ENCODE results near the gene CTCFL.

CTCFL gene

DNA sequence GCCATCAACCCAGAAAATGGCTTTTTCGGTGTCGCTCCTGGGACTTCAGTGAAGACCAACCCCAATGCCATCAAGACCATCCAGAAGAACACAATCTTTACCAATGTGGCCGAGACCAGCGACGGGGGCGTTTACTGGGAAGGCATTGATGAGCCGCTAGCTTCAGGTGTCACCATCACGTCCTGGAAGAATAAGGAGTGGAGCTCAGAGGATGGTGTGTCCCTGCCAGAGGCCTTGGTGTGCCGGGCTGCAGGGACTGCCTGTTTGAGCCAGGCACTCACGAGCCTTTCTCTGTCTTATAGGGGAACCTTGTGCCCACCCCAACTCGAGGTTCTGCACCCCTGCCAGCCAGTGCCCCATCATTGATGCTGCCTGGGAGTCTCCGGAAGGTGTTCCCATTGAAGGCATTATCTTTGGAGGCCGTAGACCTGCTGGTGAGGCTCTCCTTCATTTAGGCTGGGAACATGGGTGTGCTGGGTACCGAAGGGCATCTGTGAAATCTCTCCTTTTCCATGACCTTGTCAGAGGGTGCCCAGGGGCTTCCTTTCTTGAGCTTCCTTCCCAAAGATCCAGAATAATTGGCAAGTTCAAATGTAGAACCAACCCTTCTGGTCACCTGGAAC lies 39.4 kb upstream of the CTCFL start:
- no peak overlapping the region for H3K4me3 ChIP-seq (replicated peaks; ENCODE audit: low read depth, low read length)
- no peak for TF ChIP-seq CTCF (IDR thresholded peaks at IDR 0.05; ENCODE audit: low read length, missing control alignments)
- no peak for DNase-seq (ENCODE audit: low read depth)

DNA sequence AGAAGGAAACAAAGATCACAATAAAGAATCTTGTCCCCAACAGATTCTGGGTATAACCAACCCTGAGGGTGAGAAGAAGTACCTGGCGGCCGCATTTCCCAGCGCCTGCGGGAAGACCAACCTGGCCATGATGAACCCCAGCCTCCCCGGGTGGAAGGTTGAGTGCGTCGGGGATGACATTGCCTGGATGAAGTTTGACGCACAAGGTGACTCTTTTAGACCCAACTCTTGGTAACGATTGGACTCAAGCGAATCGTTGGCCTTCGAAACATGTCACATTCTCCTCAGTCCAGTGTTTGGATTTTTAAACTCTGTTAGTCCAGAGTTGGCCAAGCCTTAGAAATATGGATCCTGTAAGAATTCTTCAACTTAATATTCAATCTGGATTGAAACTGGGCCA lies 38.6 kb upstream of the CTCFL start:
- DNase-seq (ENCODE audit: low read depth), result no peak
- H3K4me3 ChIP-seq (replicated peaks; ENCODE audit: low read depth, low read length), result no peak overlapping the region
- no peak for TF ChIP-seq CTCF (IDR thresholded peaks at IDR 0.05; ENCODE audit: low read length, missing control alignments)

GRCh38 chr20:57562541-57563465 lies 37.9 kb upstream of the CTCFL start:
- TF ChIP-seq CTCF (IDR thresholded peaks at IDR 0.05; ENCODE audit: low read length, missing control alignments), result no peak
- no peak overlapping the region for H3K4me3 ChIP-seq (replicated peaks; ENCODE audit: low read depth, low read length)
- no peak for DNase-seq (ENCODE audit: low read depth)

- TF ChIP-seq CTCF (IDR thresholded peaks at IDR 0.05; ENCODE audit: low read length, missing control alignments), result no peak
- no peak overlapping the region for H3K4me3 ChIP-seq (replicated peaks; ENCODE audit: low read depth, low read length)
- no peak for DNase-seq (ENCODE audit: low read depth)
Measured at GRCh38 chr20:57561356-57562279, 36.7 kb upstream of the CTCFL start.

DNA sequence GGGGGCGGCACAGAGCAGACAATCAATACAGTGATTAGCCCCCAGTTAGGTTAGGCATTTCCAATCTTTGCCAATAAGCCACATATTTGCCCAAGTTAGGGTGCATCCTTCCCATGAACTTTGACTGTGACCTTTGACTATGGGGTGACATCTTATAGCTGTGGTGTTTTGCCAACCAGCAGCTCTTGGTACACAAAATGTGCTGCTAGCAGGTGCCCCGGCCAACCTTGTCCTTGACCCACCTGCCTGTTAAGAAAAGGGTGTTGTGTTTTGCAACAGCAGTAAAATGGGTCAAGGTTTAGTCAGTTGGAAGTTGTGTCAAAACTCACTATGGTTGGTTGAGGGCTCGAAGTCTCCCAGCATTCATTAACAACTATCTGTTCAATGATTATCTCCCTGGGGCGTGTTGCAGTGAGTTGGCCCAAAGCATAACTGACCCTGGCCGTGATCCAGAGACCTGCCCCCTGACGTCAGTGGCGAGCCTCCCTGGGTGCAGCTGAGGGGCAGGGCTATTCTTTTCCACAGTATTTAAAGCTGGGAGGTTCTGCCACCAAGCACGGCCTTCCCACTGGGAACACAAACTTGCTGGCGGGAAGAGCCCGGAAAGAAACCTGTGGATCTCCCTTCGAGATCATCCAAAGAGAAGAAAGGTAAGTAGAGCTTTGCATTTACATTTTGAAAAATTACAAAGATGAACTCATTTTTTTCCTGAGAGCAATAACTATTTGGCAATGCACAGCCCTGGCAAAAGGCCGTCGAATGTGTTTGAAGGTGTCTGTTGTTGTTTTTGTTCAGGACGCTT lies 35.8 kb upstream of the CTCFL start, which contains the start of gene PCK1:
Gene PCK1 (plus strand): TSS at position 557 of the 802 bp plus-strand sequence. CDS start 302 bp downstream, outside the sequence.
- no peak for TF ChIP-seq CTCF (IDR thresholded peaks at IDR 0.05; ENCODE audit: low read length, missing control alignments)
- H3K4me3 ChIP-seq (replicated peaks; ENCODE audit: low read depth, low read length), result no peak within 1 kb of the TSS
- peak; percentile 6 for DNase-seq (ENCODE audit: low read depth)
